MCF 10A (cell line): ENCODE data around the gene PTGR3. TPM values are rescaled to one million over a fixed set of nuclear protein-coding genes. Genes with fewer than 3 reads are reported as not detected.

Experiments
- BruUV-seq: library from RNA; stranded (reverse); fragments of 400-500 nt; replicated peaks from 2 replicates; lab custom pipeline; 2021; lab: Mats Ljungman, UMichigan
- CTCF ChIA-PET: fragments of 300-600 bp; sonication (Branson Sonifier 250); formaldehyde crosslinking; extraction: SDS; loops from one replicate; lab custom pipeline; 2021; ENCODE audit warnings: antibody characterized with exemption, inconsistent platforms; lab: Yijun Ruan, JAX
- POLR2A ChIA-PET: fragments of 300-600, 350-650 bp; sonication (Branson Sonifier 250); formaldehyde crosslinking; extraction: SDS; loops from one replicate; lab custom pipeline; 2020; ENCODE audit warnings: antibody characterized with exemption, inconsistent platforms; lab: Yijun Ruan, JAX
- DNase-seq: peaks from one replicate; pipeline ENCODE4 v3.0.0-alpha.2; 2018; ENCODE audit not compliant: unreplicated experiment
- H3K27ac Mint-ChIP-seq: one replicate; pipeline ENCODE4 v1.8.0; 2022; ENCODE audit warnings: mild to moderate bottlenecking, low read depth, mixed read lengths; ENCODE audit not compliant: unreplicated experiment
- H3K27me3 Mint-ChIP-seq: one replicate; pipeline ENCODE4 v1.8.0; 2022; ENCODE audit warnings: mixed read lengths; ENCODE audit not compliant: insufficient read depth, unreplicated experiment
- H3K36me3 Mint-ChIP-seq: one replicate; pipeline ENCODE4 v1.8.0; 2022; ENCODE audit warnings: mild to moderate bottlenecking, moderate library complexity, mixed read lengths; ENCODE audit not compliant: insufficient read depth, unreplicated experiment
- H3K4me1 Mint-ChIP-seq: one replicate; pipeline ENCODE4 v1.8.0; 2022; ENCODE audit warnings: mixed read lengths; ENCODE audit not compliant: insufficient read depth, unreplicated experiment
- H3K4me3 Mint-ChIP-seq: one replicate; pipeline ENCODE4 v1.8.0; 2022; ENCODE audit warnings: mild to moderate bottlenecking, moderate library complexity, mixed read lengths; ENCODE audit not compliant: unreplicated experiment
- H3K9me3 Mint-ChIP-seq: one replicate; pipeline ENCODE4 v1.8.0; 2022; ENCODE audit warnings: mixed read lengths; ENCODE audit not compliant: unreplicated experiment
- intact Hi-C: fragments of 100-400 bp; cut with micrococcal nuclease; formaldehyde crosslinking; loops from 2 replicates; pipeline ENCODE4 v1.14.1; 2022
- total RNA-seq: library from RNA; stranded (reverse); gene quantifications from 2 replicates; pipeline ENCODE4 v1.2.3, GENCODE V29; 2022
- TF ChIP-seq, protein P1 (sequence below): fragments of 200-600 bp; IDR thresholded peaks from one replicate; pipeline ENCODE4 v1.8.0; 2022; ENCODE audit warnings: antibody characterized with exemption, mild to moderate bottlenecking; ENCODE audit not compliant: unreplicated experiment

PTGR3 gene
- total RNA-seq, 1 experiment from 2014 or later, result 20.6 TPM

DNA sequence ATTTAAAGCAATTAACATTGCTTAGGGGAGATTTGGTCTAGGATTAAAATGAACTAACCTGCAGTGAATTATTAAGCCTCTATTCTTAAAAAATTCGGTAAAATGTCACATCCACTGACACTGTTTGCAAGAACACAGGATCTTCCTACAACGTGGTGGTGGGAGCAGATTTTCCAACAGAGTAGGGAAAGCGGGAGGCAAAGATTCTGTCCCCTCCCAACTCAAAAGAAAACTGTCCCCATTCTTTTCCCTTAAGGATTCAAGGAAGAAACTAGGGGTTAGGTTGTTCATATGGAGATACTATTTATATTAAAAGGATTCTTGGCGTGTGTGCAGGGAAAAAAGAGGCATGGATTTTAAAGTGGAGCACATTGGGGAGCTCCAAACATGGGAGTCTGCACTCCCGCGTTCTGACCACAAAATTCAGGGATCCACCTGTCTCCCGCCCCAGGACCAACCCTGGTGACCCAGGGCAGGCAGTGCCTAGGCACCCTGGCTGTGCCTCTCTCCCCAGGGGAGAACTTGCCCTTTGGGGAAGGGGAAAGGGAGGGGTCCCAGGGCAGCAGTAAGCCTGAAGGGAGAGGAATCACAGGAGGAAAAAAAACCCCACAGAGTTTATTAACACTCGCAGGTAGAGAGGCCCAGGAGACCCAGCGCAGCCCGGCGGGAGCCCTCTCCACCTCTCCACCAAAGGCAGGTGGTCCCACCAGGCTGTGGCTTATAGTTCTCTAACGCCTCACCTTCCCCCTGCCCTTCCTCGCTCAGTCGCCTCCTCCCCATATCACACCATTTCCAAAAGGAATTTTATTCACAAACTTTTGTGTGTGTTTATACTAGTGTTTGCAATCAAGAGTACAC is 2.3 kb downstream of the PTGR3 start:
- peaks cover 13% of the 10 kb centered on the region for H3K36me3 Mint-ChIP-seq
- peaks cover 25% of the 10 kb centered on the region for H3K4me1 Mint-ChIP-seq
- no TSS peak for BruUV-seq
- TF ChIP-seq, protein P1, sequence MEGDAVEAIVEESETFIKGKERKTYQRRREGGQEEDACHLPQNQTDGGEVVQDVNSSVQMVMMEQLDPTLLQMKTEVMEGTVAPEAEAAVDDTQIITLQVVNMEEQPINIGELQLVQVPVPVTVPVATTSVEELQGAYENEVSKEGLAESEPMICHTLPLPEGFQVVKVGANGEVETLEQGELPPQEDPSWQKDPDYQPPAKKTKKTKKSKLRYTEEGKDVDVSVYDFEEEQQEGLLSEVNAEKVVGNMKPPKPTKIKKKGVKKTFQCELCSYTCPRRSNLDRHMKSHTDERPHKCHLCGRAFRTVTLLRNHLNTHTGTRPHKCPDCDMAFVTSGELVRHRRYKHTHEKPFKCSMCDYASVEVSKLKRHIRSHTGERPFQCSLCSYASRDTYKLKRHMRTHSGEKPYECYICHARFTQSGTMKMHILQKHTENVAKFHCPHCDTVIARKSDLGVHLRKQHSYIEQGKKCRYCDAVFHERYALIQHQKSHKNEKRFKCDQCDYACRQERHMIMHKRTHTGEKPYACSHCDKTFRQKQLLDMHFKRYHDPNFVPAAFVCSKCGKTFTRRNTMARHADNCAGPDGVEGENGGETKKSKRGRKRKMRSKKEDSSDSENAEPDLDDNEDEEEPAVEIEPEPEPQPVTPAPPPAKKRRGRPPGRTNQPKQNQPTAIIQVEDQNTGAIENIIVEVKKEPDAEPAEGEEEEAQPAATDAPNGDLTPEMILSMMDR, result no peak
- no peaks in the 10 kb centered on the region for H3K27me3 Mint-ChIP-seq
- ChIA-PET POLR2A (interaction anchor here (0.5 to 1.0 kb wide), 5 partner anchors 10 to 500 kb away, joined by 3 to 6 read pairs (median 4); no protein-coding TSS in a partner anchor), CTCF (interaction anchor here (1.0 to 1.8 kb wide), 2 partner anchors 166 to 1052 kb away, joined by 3 to 9 read pairs; no protein-coding TSS in a partner anchor)
- DNase-seq, result no peak
- H3K27ac Mint-ChIP-seq, result peak overlapping the region; percentile 84
- intact Hi-C loops, result loop anchor here (5.0 kb wide), 1 partner anchor 521 kb away; no protein-coding TSS in a partner anchor
- H3K4me3 Mint-ChIP-seq, result peak overlapping the region; percentile 98
- no peaks in the 10 kb centered on the region for H3K9me3 Mint-ChIP-seq

DNA sequence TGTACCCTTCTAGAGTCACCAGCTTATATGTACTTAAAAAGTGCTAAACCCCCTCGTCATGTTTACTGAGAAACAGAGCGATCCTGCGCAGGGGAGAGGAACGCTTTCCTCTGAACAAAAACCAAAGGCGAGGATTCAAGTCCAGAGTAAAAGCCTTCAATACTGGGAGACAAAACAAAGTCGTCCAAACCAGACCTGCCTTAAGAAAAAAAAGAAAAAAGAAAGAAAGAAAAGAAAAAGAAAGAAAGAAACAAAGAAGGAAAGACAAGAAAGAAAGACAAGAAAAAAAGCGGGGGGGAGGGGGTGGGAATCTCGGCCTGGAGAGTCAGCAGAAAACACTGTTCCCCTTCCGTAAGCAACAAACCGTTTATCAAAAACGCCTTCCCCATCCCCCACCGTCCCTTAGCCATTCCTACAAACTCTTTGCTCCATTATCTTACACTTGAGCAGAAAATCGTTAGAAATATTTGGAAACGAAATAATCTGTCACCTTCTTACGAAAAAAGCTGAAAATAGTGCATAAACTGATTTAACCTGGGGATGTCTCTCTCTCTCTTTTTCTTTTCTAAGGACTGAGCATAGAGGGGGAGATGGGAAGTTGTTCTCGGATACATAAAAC is 3.3 kb downstream of the PTGR3 start:
- CTCF ChIA-PET, result interaction anchor here (0.6 kb wide), 1 partner anchor 275 kb away, joined by 3 read pairs; no protein-coding TSS in a partner anchor
- Mint-ChIP-seq H3K9me3 (no peaks in the 10 kb centered on the region), H3K4me3 (peak overlapping the region; percentile 98), H3K4me1 (peaks cover 25% of the 10 kb centered on the region), H3K27me3 (no peaks in the 10 kb centered on the region), H3K27ac (no peak overlapping the region), H3K36me3 (peaks cover 14% of the 10 kb centered on the region)
- no peak for DNase-seq
- BruUV-seq, result no TSS peak
- TF ChIP-seq, protein P1, result no peak
- intact Hi-C loops, result loop anchor here (5.0 kb wide), 1 partner anchor 522 kb away; no protein-coding TSS in a partner anchor
- POLR2A ChIA-PET, result interaction anchor here (0.7 kb wide), 1 partner anchor 332 kb away, joined by 4 read pairs; no protein-coding TSS in a partner anchor

DNA sequence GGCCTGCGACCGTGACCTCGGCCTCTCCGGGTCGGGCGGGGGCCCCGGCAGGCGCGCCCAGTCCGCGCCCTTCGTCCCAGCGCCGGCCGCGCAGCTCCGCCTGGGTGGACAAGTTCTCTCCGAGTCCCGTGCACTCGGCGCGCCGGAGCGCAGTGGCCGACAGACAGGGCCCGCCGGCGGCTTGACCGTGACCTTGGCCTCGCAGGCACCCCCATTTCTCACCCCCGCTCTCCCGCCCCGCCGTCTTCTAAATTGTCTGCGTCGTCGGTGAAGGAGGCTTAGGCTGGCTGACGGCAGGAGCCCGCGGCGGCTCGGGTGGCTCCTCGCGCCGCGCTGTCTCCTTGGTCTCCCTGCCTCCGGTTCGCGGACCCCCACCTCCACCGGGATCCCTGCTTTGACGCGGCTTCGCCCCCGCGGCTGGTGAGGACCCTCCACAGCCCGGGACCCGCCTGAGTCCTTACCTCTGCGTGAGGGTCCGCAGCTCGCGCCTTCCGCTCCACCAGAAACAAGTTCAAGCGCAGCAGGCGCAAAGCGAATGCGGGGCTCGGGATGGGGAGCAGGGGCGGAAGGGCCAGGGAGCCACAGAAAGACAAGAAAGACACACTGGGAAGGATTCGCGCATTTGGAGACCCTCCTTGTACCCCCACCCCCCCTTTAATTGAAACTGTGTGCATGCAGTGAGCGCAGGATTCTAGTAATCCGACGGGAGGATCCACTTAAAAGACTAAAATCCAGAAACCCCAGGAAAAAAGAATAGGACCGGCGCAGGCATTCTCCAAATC is 4.0 kb downstream of the PTGR3 start:
- no TSS peak for BruUV-seq
- TF ChIP-seq, protein P1, result no peak
- Mint-ChIP-seq H3K27ac (no peak overlapping the region), H3K27me3 (no peaks in the 10 kb centered on the region), H3K4me1 (peaks cover 25% of the 10 kb centered on the region), H3K9me3 (no peaks in the 10 kb centered on the region), H3K36me3 (peaks cover 18% of the 10 kb centered on the region), H3K4me3 (peak overlapping the region; percentile 98)
- intact Hi-C loops, result loop anchor here (5.0 kb wide), 1 partner anchor 522 kb away; no protein-coding TSS in a partner anchor
- no peak for DNase-seq
- ChIA-PET POLR2A (no interaction called here), CTCF (interaction anchor here (0.6 kb wide), 1 partner anchor 276 kb away, joined by 3 read pairs; no protein-coding TSS in a partner anchor)
